Nephron (organoid): ENCODE results near the gene TMEM181.
A peak's percentile ranks its signal among the peaks of the same experiment; 100 is the strongest.

Source experiments
- H3K27ac Mint-ChIP-seq, 3 experiments: 2 replicates each; pipeline ENCODE4 v1.8.0; 2020; ENCODE audit warnings: mixed read lengths in 3 of 3, mild to moderate bottlenecking in 2 of 3, moderate library complexity in 1 of 3
- H3K27me3 Mint-ChIP-seq: 2 replicates; pipeline ENCODE4 v1.8.0; 2021; ENCODE audit warnings: low read depth, mild to moderate bottlenecking, moderate library complexity, mixed read lengths
- H3K36me3 Mint-ChIP-seq: 2 replicates; pipeline ENCODE4 v1.8.0; 2020; ENCODE audit warnings: low read depth, mixed read lengths
- H3K4me1 Mint-ChIP-seq: 2 replicates; pipeline ENCODE4 v1.8.0; 2020; ENCODE audit warnings: mixed read lengths
- H3K4me3 Mint-ChIP-seq, 3 experiments: 2 replicates each; pipeline ENCODE4 v1.8.0; 2020; ENCODE audit warnings: mild to moderate bottlenecking in 3 of 3, mixed read lengths in 3 of 3, moderate library complexity in 2 of 3
- H3K9me3 Mint-ChIP-seq: 2 replicates; pipeline ENCODE4 v1.8.0; 2020; ENCODE audit warnings: mixed read lengths
- CTCF ChIP-seq, 3 experiments: fragments of 200-600 bp; sonication (generic); IDR thresholded peaks; one replicate each; pipeline ENCODE4 v1.5.0; 2021; ENCODE audit warnings: antibody characterized with exemption in 3 of 3; ENCODE audit not compliant: unreplicated experiment in 3 of 3

TMEM181 gene

GRCh38 chr6:158531566-158531965, 28.3 kb upstream of the TMEM181 start:
- Mint-ChIP-seq H3K4me1 (peaks cover 5% of the 10 kb centered on the region), H3K9me3 (peaks cover 23% of the 10 kb centered on the region), H3K27me3 (no peaks in the 10 kb centered on the region), H3K36me3 (no peaks in the 10 kb centered on the region), H3K27ac (no peak overlapping the region), H3K4me3 (no peak overlapping the region)
- no peak for TF ChIP-seq CTCF (IDR thresholded peaks at IDR 0.05; ENCODE audit: unreplicated experiment in 3 of 3)

- H3K9me3 Mint-ChIP-seq, result peaks cover 19% of the 10 kb centered on the region
- no peaks in the 10 kb centered on the region for H3K27me3 Mint-ChIP-seq
- H3K36me3 Mint-ChIP-seq, result no peaks in the 10 kb centered on the region
- peaks cover 5% of the 10 kb centered on the region for H3K4me1 Mint-ChIP-seq
- TF ChIP-seq CTCF (IDR thresholded peaks at IDR 0.05; ENCODE audit: unreplicated experiment in 3 of 3), result no peak
- peak overlapping the region in 1 of 3 experiments; percentile 29 for H3K4me3 Mint-ChIP-seq
- no peak overlapping the region for H3K27ac Mint-ChIP-seq
Measured at GRCh38 chr6:158531970-158532369, 27.9 kb upstream of the TMEM181 start.

DNA sequence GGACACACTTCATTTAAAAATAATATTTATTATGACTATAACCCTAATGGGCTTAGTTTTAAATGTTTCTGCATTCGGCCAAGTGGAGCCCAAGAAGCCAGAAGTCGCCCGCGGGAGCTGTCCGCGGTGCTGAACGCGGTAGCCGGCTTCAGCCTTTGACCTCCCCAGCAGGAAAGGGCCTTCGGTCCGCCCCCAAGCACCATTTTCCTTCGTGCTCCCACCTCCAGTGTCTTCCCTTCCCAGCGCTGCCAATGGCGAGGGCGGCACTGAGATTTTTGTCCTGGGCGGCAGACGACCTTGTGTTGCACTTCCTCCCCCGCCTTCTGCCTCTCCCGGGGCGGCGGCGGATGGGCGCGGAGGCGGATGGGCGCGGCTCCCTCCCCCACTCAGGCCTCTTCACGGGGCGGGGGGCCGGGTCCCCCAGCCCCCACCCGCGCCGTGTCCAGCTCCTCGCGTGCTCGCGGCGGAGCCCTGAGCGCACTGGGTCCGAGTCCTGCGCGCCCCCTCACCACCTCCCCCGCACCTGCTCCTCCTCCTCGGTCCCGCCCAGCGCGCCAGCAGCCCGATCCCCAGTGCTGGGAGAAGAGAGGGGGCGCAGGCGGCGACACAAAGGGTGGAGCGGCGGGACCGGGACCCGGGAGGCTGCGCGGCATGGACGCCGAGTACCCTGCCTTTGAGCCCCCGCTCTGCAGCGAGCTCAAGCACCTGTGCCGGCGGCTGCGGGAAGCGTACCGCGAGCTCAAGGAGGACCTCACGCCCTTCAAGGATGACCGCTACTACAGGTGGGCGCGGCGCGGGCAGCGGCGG, 23.6 kb upstream of the TMEM181 start:
- no peaks in the 10 kb centered on the region for H3K36me3 Mint-ChIP-seq
- H3K27ac Mint-ChIP-seq, result no peak overlapping the region
- H3K4me3 Mint-ChIP-seq, result peak overlapping the region; percentile 77 to 88 (median 87)
- H3K4me1 Mint-ChIP-seq, result peaks cover 12% of the 10 kb centered on the region
- peaks cover 8% of the 10 kb centered on the region for H3K9me3 Mint-ChIP-seq
- peaks cover 30% of the 10 kb centered on the region for H3K27me3 Mint-ChIP-seq
- TF ChIP-seq CTCF (IDR thresholded peaks at IDR 0.05; ENCODE audit: unreplicated experiment in 3 of 3), result no peak

GRCh38 chr6:158536891-158537798, 22.7 kb upstream of the TMEM181 start:
- peak overlapping the region; percentile 69 to 80 (median 79) for H3K4me3 Mint-ChIP-seq
- H3K9me3 Mint-ChIP-seq, result peaks cover under 1% of the 10 kb centered on the region
- no peaks in the 10 kb centered on the region for H3K36me3 Mint-ChIP-seq
- peaks cover 33% of the 10 kb centered on the region for H3K27me3 Mint-ChIP-seq
- peaks cover 12% of the 10 kb centered on the region for H3K4me1 Mint-ChIP-seq
- H3K27ac Mint-ChIP-seq, result no peak overlapping the region
- TF ChIP-seq CTCF (IDR thresholded peaks at IDR 0.05; ENCODE audit: unreplicated experiment in 3 of 3), result no peak

DNA sequence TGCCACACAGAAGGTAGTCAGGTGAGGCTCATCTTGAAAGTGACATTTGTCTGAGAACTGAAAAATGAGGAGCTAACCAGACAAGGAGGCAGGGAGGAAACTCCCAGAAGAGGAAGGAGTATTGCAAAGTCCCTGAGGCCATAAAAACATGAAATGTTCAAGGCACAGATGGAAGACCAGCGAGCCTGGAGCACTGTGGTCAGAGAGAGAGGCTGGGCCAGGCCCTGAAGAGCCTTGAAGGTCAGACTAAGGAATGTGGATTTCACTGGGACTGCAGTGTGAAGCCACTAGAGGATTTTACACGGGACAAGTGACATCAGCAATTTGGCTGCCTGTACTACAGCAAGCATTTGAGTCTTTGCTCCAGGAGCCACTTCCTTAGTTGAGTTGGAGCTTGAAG, 21.1 kb upstream of the TMEM181 start:
- H3K9me3 Mint-ChIP-seq, result no peaks in the 10 kb centered on the region
- H3K27ac Mint-ChIP-seq, result no peak overlapping the region
- no peaks in the 10 kb centered on the region for H3K36me3 Mint-ChIP-seq
- TF ChIP-seq CTCF (IDR thresholded peaks at IDR 0.05; ENCODE audit: unreplicated experiment in 3 of 3), result no peak
- peaks cover 12% of the 10 kb centered on the region for H3K4me1 Mint-ChIP-seq
- peak overlapping the region in 2 of 3 experiments; percentile 79 to 80 for H3K4me3 Mint-ChIP-seq
- peaks cover 34% of the 10 kb centered on the region for H3K27me3 Mint-ChIP-seq
